Neutrophil (primary cell): Measurements from ENCODE around the gene FSIP2.

Experiments
- H3K27ac ChIP-seq: fragments of 200-600 bp; sonication (generic); 2 replicates; pipeline ENCODE4 v1.5.1; 2016; ENCODE audit warnings: mild to moderate bottlenecking, moderate library complexity
- H3K27me3 ChIP-seq: fragments of 200-600 bp; sonication (generic); 2 replicates; pipeline ENCODE4 v1.6.0; 2016; ENCODE audit warnings: mild to moderate bottlenecking
- H3K36me3 ChIP-seq: fragments of 200-600 bp; sonication (generic); 2 replicates; pipeline ENCODE4 v1.5.1; 2017
- H3K4me1 ChIP-seq, 2 experiments: fragments of 200-600 bp in 1 of 2; sonication (generic) in 1 of 2; 1 replicate in 1 of 2; 2 replicates in 1 of 2; pipeline versions ENCODE4 v1.5.1 to v1.6.1; 2013 to 2016; ENCODE audit warnings: low read depth in 1 of 2, low read length in 1 of 2, mild to moderate bottlenecking in 1 of 2, moderate library complexity in 1 of 2; ENCODE audit not compliant: control insufficient read depth in 1 of 2, insufficient read depth in 1 of 2
- H3K4me3 ChIP-seq, 2 experiments: fragments of 200-600 bp in 1 of 2; sonication (generic) in 1 of 2; 1 replicate in 1 of 2; 2 replicates in 1 of 2; pipeline ENCODE4 v1.5.1; 2013 to 2016; ENCODE audit warnings: low read depth in 1 of 2, low read length in 1 of 2, mild to moderate bottlenecking in 1 of 2, moderate library complexity in 1 of 2
- H3K9me3 ChIP-seq: fragments of 200-600 bp; sonication (generic); 2 replicates; pipeline ENCODE4 v1.5.1; 2016
- TF ChIP-seq, protein P1 (sequence below): fragments of 200-600 bp; sonication (generic); IDR thresholded peaks from 2 replicates; pipeline ENCODE4 v1.5.1; 2016; ENCODE audit warnings: antibody characterized with exemption

FSIP2 gene

DNA sequence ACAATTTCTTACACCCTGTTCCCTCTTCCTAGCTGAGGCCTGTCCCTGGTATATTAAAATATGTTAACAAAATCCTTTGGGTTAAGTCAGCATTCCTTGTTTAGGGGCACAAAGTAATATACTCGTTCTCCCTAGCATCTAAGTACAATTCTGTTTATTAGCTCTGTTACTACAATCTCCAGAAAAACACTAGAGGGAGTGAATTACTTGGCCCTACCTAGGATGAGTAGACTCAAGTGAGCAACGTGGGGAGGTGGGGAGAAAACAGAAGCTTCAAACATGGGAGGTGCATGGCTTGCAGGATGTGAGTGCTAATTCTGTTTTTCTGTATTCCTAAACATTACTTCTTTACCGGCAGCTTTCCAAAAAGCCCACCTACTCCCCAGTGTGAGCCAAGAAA is 89.7 kb downstream of the FSIP2 start:
- Histone ChIP-seq H3K27ac (no peak overlapping the region), H3K4me1 (no peaks in the 10 kb centered on the region), H3K4me3 (no peak overlapping the region), H3K27me3 (no peaks in the 10 kb centered on the region), H3K9me3 (no peaks in the 10 kb centered on the region), H3K36me3 (no peaks in the 10 kb centered on the region)
- TF ChIP-seq, protein P1, sequence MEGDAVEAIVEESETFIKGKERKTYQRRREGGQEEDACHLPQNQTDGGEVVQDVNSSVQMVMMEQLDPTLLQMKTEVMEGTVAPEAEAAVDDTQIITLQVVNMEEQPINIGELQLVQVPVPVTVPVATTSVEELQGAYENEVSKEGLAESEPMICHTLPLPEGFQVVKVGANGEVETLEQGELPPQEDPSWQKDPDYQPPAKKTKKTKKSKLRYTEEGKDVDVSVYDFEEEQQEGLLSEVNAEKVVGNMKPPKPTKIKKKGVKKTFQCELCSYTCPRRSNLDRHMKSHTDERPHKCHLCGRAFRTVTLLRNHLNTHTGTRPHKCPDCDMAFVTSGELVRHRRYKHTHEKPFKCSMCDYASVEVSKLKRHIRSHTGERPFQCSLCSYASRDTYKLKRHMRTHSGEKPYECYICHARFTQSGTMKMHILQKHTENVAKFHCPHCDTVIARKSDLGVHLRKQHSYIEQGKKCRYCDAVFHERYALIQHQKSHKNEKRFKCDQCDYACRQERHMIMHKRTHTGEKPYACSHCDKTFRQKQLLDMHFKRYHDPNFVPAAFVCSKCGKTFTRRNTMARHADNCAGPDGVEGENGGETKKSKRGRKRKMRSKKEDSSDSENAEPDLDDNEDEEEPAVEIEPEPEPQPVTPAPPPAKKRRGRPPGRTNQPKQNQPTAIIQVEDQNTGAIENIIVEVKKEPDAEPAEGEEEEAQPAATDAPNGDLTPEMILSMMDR, result no peak

DNA sequence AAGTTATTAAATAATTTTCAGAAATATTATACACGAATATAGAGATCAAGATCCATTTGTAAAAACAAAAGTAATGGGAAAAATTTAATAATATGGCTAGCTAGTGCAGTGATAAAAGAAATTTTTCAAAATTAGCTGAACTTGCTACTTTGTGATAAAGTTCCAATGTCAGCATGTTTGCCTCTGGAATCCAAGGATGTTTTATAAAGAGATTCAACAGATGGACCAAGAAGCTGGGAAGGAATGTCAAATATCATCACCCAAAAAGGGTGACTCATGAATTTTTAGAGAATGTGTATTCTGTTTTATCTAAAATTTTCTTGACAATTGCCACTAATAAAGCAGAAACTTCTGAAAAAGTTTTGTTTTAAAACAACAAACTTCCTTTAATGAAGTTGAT is 95.3 kb downstream of the FSIP2 start:
- no peaks in the 10 kb centered on the region for H3K9me3 ChIP-seq
- H3K4me1 ChIP-seq, result no peaks in the 10 kb centered on the region
- H3K27ac ChIP-seq, result no peak overlapping the region
- no peak overlapping the region for H3K4me3 ChIP-seq
- no peaks in the 10 kb centered on the region for H3K36me3 ChIP-seq
- no peaks in the 10 kb centered on the region for H3K27me3 ChIP-seq
- TF ChIP-seq, protein P1, result no peak

DNA sequence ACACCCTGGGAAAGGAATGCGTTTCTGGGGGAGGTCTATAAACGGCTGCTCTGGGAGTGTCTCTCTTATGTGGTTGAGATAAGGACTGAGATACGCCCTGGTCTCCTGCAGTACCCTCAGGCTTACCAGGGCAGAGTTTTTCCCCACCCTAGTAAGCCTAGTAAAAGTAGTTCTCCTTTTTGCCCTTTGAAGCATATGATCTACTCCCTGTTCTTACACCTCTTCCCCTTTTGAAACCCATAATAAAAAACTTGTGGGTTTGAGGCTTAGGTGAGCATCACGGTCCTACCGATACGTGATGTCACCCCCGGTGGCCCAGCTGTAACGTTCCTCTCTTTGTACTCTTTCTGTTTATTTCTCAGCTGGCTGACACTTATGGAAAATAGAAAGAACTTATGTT is 97.4 kb downstream of the FSIP2 start:
- H3K9me3 ChIP-seq, result no peaks in the 10 kb centered on the region
- no peak overlapping the region for H3K4me3 ChIP-seq
- no peaks in the 10 kb centered on the region for H3K27me3 ChIP-seq
- no peak overlapping the region for H3K27ac ChIP-seq
- no peaks in the 10 kb centered on the region for H3K36me3 ChIP-seq
- H3K4me1 ChIP-seq, result no peaks in the 10 kb centered on the region
- TF ChIP-seq, protein P1, result no peak

DNA sequence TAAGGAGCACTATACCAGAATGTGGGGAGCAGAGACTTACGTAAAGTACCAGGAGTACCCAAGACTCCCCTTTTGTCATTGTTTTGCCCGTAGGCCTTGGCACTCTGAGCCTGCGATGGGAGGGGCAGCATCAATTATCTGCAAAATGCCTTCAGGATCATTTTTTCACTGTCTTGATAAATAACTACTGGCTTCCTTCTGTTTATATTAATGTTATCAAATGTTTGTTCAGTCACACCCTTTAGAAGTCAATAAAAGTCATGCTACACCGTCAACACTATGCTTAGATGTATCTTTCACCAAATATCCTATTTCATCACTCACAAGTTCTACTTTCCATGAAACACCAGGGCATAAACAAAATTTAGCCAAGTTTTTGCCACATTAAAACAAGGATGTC is 116.3 kb downstream of the FSIP2 start:
- H3K9me3 ChIP-seq, result no peaks in the 10 kb centered on the region
- H3K4me1 ChIP-seq, result no peaks in the 10 kb centered on the region
- TF ChIP-seq, protein P1, result no peak
- H3K27me3 ChIP-seq, result no peaks in the 10 kb centered on the region
- no peak overlapping the region for H3K27ac ChIP-seq
- no peaks in the 10 kb centered on the region for H3K36me3 ChIP-seq
- no peak overlapping the region for H3K4me3 ChIP-seq

DNA sequence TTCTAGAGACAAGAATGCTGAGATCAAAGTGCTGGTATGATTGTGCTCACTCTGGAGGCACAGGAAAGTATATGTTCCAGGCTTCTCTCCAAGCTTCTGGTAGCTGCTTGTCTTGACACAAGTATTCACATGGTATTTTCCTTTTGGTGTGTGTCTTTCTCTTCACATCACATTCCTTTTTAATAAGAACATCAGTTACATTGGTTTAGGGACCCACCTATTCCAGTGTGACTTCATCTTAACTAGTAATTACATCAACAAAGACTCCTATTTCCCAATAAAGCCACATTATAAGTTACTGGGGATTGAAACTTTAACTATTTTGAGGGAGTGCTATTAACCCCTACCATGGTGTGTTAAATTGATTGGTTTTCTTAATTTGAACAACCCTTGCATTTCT is 119.1 kb downstream of the FSIP2 start:
- Histone ChIP-seq H3K9me3 (no peaks in the 10 kb centered on the region), H3K27me3 (no peaks in the 10 kb centered on the region), H3K27ac (no peak overlapping the region), H3K4me3 (no peak overlapping the region), H3K4me1 (no peaks in the 10 kb centered on the region), H3K36me3 (no peaks in the 10 kb centered on the region)
- TF ChIP-seq, protein P1, result no peak

DNA sequence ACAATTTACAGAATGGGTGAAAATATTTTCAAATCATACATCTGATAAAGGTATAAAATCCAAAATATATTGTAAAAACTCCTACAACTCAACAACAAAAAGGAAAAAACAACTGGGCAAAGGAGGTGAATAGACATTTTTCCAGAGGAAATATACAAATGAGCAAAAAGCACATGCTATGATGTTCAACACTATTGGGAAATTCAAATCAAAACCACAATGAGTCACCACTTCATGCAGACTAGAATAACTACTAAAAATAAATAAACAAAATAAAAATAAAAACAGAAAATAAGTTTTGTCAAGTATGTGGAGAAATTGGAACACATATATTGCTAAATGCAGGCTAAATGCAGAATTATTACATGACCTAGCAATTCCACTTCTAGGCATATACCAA is 120.9 kb downstream of the FSIP2 start:
- H3K27me3 ChIP-seq, result no peaks in the 10 kb centered on the region
- no peaks in the 10 kb centered on the region for H3K36me3 ChIP-seq
- H3K4me3 ChIP-seq, result no peak overlapping the region
- H3K27ac ChIP-seq, result no peak overlapping the region
- H3K9me3 ChIP-seq, result no peaks in the 10 kb centered on the region
- H3K4me1 ChIP-seq, result no peaks in the 10 kb centered on the region
- TF ChIP-seq, protein P1, result no peak
